GM19043 (cell line): ENCODE results near the gene KRT71.

Experiments used
- ATAC-seq: cut with Tn5 transposase; IDR thresholded peaks from one replicate; pipeline ENCODE4 v1.9.1; 2021; ENCODE audit warnings: low read depth; ENCODE audit not compliant: unreplicated experiment

KRT71 gene

GRCh38 chr12:52577316-52577715 lies 24.4 kb upstream of the KRT71 start:
- no peak for ATAC-seq

DNA sequence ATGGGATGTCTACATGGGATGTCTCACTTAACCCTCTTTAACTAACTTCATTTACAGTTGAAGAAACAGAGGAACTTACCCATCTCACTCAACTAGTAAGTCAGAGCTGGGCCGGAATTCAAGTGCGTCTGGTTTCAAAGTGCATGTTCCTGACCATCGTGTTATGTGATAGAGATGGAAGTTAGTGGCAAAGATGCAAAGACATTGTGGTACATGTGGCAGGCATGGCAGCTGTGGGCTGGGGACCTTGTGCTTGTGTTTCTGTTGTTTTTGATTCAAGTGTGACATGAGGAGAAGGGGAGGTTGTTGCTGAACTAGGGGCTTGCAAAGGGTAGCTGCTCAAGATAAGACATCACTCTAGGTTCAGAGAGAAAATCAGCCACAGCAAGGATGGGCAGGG lies 23.0 kb upstream of the KRT71 start:
- ATAC-seq, result no peak

DNA sequence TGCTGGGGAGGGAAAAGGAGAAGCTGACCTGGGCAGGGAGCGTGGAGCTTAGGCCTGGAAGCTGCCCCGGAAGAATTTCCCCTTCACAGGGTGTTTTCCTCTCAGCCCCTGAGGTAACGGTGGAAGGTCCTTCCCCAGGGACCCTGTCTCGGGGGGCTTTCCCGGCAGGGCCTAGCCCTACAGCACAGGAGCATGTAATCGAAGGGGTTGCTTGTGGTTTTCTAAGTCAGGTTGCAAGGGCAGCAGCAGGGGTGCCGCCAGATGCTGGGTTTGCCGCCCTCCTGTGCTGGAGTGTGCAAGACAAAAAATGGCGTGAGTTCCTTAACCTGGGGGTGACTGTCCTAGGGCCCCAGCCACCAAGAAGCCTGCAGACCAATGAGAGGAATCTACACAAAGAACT lies 22.3 kb upstream of the KRT71 start:
- ATAC-seq, result no peak

GRCh38 chr12:52573743-52574142 lies 20.8 kb upstream of the KRT71 start, which contains the start of gene KRT74:
TSS of gene KRT74 (minus strand) at chr12:52573843. CDS start at chr12:52573777, 66 bp downstream.
- ATAC-seq, result no peak

DNA sequence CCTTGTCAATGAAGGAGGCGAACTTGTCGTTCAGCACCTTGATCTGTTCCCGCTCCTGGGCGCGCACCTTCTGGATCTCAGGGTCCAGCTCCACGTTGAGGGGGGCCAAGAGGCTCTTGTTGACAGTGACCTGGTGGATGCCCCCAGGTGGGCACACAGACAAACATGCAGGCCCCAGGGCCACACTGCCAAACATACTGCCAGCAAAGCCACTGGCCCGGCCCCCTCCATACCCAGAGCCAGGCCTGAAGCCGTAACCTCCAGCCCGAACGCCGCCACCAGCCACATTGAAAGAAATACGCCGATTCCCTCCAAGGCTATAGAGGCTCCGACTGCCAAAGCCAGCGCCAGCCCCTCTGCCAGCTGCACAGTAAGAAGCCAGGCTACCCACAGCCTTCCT lies 20.4 kb upstream of the KRT71 start:
- ATAC-seq, result no peak

- no peak for ATAC-seq
Measured at GRCh38 chr12:52570511-52570910, 17.6 kb upstream of the KRT71 start.

GRCh38 chr12:52568111-52568510 lies 15.2 kb upstream of the KRT71 start:
- ATAC-seq, result no peak

- ATAC-seq, result no peak
Measured at GRCh38 chr12:52566847-52567291, 13.9 kb upstream of the KRT71 start.

- ATAC-seq, result no peak
Measured at GRCh38 chr12:52564582-52564981, 11.6 kb upstream of the KRT71 start.

GRCh38 chr12:52561880-52562449 lies 9.0 kb upstream of the KRT71 start:
- ATAC-seq, result no peak

GRCh38 chr12:52559979-52560378 lies 7.0 kb upstream of the KRT71 start:
- no peak for ATAC-seq

DNA sequence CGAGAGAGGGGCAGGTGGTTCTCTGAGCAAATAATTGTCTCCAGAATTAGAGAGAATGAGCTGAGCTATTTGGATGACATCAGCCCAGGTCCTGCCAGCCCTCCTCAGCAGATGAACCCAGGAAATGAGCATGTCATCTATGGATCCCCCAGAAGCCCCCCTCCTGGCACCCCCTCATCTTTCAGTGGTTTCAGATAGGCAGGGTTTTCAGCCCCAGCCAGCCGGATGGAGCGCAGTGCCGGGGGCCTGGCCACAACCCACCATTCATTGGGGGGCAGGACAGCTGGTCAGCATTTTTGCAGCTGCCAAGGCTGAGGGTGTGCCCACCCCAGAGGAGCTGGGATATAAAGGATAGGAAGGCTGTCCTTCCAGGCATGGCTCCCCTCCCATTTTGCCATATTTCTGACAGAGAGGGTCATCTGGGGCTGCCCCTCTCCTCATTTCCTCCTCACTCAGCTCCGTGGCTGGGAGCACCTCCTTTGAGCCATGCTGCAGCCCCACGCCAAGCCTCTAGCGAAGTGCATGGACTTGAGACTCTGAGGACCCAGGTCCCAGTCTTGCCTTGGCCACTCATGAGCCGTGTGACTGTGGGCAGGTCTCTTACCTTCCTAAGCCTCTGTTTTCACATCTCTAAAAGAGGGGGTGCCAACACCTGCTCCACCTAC lies 6.0 kb upstream of the KRT71 start:
- no peak for ATAC-seq

GRCh38 chr12:52557476-52557875 lies 4.5 kb upstream of the KRT71 start:
- no peak for ATAC-seq

DNA sequence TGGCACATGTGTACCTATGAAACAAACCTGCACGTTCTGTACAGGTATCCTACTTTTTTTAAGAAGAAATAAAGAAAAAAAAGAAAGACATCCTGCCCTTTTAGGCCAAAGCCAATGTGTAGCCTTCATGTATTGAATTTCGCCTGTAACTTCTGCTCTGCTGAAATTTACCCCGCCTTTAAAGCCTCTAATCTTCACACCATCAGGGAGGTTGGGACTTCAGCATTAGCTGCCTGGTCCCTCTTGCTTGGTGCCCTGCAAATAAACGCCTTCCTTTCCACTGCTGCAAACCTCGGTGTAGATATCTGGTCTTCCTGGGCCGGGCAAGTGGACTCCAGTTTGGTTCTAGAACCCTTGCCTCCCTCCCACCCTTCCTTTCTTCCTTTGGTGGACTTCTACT lies 2.6 kb upstream of the KRT71 start:
- no peak for ATAC-seq

GRCh38 chr12:52552055-52552454 lies 890 bp downstream of the KRT71 start:
- no peak for ATAC-seq

- ATAC-seq, result no peak
Measured at GRCh38 chr12:52551216-52551865, 1.6 kb downstream of the KRT71 start.

- no peak for ATAC-seq
Measured at GRCh38 chr12:52546126-52546525, 6.8 kb downstream of the KRT71 start.

DNA sequence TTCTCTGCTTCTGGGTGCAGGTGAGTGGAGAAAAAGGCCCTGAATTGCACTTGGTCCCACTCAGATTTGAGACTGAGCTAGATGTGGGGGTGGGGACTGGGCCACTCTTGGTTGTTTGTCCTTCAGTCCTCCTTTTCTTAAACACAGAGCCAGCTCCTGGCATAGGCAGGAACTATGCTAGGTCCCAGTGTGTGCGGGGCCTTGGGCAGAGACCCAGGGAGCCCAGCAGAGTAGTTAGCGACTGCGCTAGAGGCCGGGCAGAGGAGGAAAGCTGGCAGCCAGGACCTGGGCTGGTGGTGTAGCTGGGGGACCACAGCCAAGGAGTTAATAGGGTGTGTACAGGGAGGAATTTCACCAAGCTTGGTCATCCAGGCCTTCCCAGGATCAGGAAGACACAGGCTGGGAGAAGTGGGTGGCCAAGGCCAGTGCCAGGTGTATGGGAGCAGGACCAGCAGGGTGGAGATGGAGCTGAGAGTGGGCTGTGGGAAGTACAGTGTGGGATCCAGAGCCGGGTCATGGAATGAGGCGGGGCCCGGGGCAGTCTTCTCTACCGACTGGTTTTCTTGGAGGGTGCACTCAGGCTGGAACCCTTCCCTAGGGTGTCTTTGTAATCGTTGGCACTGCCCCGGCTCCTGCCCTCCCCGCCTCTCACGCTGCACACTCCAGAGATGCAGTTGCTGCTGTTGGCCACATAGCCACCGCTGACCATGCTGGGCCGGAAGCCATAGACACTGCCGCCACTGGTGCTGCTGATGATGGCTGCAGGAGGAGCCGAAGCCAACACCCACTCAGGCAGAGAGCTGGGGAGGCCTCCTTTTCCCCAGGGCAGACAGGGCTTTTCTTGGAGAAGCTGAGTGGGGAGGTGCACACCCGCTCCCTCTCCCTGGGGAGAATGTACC lies 8.7 kb downstream of the KRT71 start:
- no peak for ATAC-seq

- ATAC-seq, result no peak
Measured at GRCh38 chr12:52542785-52543318, 10.1 kb downstream of the KRT71 start.

DNA sequence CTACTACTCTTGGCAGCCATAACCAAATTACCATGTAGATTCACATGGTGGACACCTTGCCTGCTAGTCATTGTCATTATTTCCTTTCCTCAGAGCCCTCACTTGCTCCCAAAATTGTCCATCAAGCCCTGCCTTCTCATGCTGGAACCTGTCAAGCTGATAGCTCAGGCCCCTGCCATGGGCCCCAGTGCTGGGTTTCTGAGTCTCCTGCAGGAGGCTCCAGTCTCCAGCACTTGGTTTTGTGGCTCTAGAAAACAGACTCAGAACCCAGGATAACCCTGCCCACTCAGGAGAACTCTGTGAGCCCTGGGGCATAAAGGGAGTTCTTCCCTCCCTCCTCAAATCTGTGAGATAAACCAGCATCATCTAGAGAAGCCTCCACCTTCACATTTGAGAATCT lies 10.8 kb downstream of the KRT71 start:
- ATAC-seq, result no peak

GRCh38 chr12:52541709-52542108 lies 11.2 kb downstream of the KRT71 start:
- ATAC-seq, result no peak
